Dendritic cell treated with granulocyte-macrophage colony-stimulating factor and Interleukin-4, amounts not matched to agents 40 ng/mL and 50 ng/mL, for 4 days (primary cell): ENCODE measurements around the gene PPP1R12B.
A peak's percentile ranks its signal among the peaks of the same experiment; 100 is the strongest.
"Not testable (repeated sequence)": the region's sequence is repeated elsewhere in the genome, so short reads cannot be mapped to it uniquely, and the experiment has no call there.

Experiments
- H3K27ac Mint-ChIP-seq: one replicate; pipeline ENCODE4 v1.8.0; 2022; ENCODE audit warnings: mild to moderate bottlenecking, mixed read lengths
- H3K27me3 Mint-ChIP-seq: one replicate; pipeline ENCODE4 v1.8.0; 2022; ENCODE audit warnings: mild to moderate bottlenecking, mixed read lengths
- H3K36me3 Mint-ChIP-seq: one replicate; pipeline ENCODE4 v1.8.0; 2022; ENCODE audit warnings: low read depth, mixed read lengths
- H3K4me1 Mint-ChIP-seq: one replicate; pipeline ENCODE4 v1.8.0; 2022; ENCODE audit warnings: low read depth, mixed read lengths
- H3K4me3 Mint-ChIP-seq: one replicate; pipeline ENCODE4 v1.8.0; 2022; ENCODE audit warnings: mild to moderate bottlenecking, moderate library complexity, mixed read lengths
- H3K9me3 Mint-ChIP-seq: one replicate; pipeline ENCODE4 v1.8.0; 2022; ENCODE audit warnings: mixed read lengths
- intact Hi-C: fragments of 100-400 bp; cut with micrococcal nuclease; formaldehyde crosslinking; loops from one replicate; pipeline ENCODE4 v1.15.0; 2022

Gene PPP1R12B

GRCh38 chr1:202319381-202320080 is 29.0 kb upstream of the PPP1R12B start:
- no peak overlapping the region for H3K27ac Mint-ChIP-seq
- no peak overlapping the region for H3K4me3 Mint-ChIP-seq

GRCh38 chr1:202320081-202320405 is 28.5 kb upstream of the PPP1R12B start:
- no peaks in the 10 kb centered on the region for H3K9me3 Mint-ChIP-seq
- peaks cover 25% of the 10 kb centered on the region for H3K27me3 Mint-ChIP-seq
- H3K4me3 Mint-ChIP-seq = no peak overlapping the region
- H3K36me3 Mint-ChIP-seq = no peaks in the 10 kb centered on the region
- peaks cover 5% of the 10 kb centered on the region for H3K4me1 Mint-ChIP-seq
- intact Hi-C loops = no loop called here
- no peak overlapping the region for H3K27ac Mint-ChIP-seq

More at GRCh38 chr1:202319381-202320080, 29.0 kb upstream of the PPP1R12B start:
- Mint-ChIP-seq H3K27me3 (peaks cover 25% of the 10 kb centered on the region), H3K4me1 (peaks cover 5% of the 10 kb centered on the region), H3K36me3 (no peaks in the 10 kb centered on the region), H3K9me3 (no peaks in the 10 kb centered on the region)
- intact Hi-C loops = no loop called here

GRCh38 chr1:202323731-202324130 is 24.8 kb upstream of the PPP1R12B start:
- peaks cover 5% of the 10 kb centered on the region for H3K4me1 Mint-ChIP-seq
- intact Hi-C loops = no loop called here

GRCh38 chr1:202324646-202325045 is 23.9 kb upstream of the PPP1R12B start:
- Mint-ChIP-seq H3K4me1 (peaks cover 5% of the 10 kb centered on the region), H3K27ac (no peak overlapping the region), H3K9me3 (no peaks in the 10 kb centered on the region), H3K27me3 (peaks cover 10% of the 10 kb centered on the region), H3K36me3 (peaks cover 5% of the 10 kb centered on the region), H3K4me3 (no peak overlapping the region)
- intact Hi-C loops = no loop called here

More at GRCh38 chr1:202323731-202324130, 24.8 kb upstream of the PPP1R12B start:
- Mint-ChIP-seq H3K27me3 (peaks cover 10% of the 10 kb centered on the region), H3K36me3 (peaks cover 5% of the 10 kb centered on the region), H3K27ac (no peak overlapping the region), H3K4me3 (no peak overlapping the region), H3K9me3 (no peaks in the 10 kb centered on the region)

- intact Hi-C loops = no loop called here
- Mint-ChIP-seq H3K4me3 (no peak overlapping the region), H3K27ac (no peak overlapping the region), H3K27me3 (no peaks in the 10 kb centered on the region), H3K9me3 (no peaks in the 10 kb centered on the region), H3K36me3 (peaks cover 22% of the 10 kb centered on the region), H3K4me1 (no peaks in the 10 kb centered on the region)
Observed at GRCh38 chr1:202329891-202330290, 18.6 kb upstream of the PPP1R12B start.

GRCh38 chr1:202333861-202334260 is 14.6 kb upstream of the PPP1R12B start:
- H3K27me3 Mint-ChIP-seq = no peaks in the 10 kb centered on the region
- H3K4me1 Mint-ChIP-seq = no peaks in the 10 kb centered on the region
- H3K9me3 Mint-ChIP-seq = no peaks in the 10 kb centered on the region
- H3K36me3 Mint-ChIP-seq = peaks cover 17% of the 10 kb centered on the region
- no peak overlapping the region for H3K4me3 Mint-ChIP-seq
- intact Hi-C loops = no loop called here
- no peak overlapping the region for H3K27ac Mint-ChIP-seq

GRCh38 chr1:202343652-202344349 is 4.7 kb upstream of the PPP1R12B start:
- no peak overlapping the region for H3K27ac Mint-ChIP-seq
- intact Hi-C loops = loop anchor here (10.0 kb wide), 2 partner anchors 271 to 371 kb away; partner anchors contain the start of gene SYT2
- H3K9me3 Mint-ChIP-seq = no peaks in the 10 kb centered on the region
- no peaks in the 10 kb centered on the region for H3K27me3 Mint-ChIP-seq
- peaks cover 21% of the 10 kb centered on the region for H3K4me1 Mint-ChIP-seq
- peak overlapping the region; percentile 51 for H3K4me3 Mint-ChIP-seq
- peaks cover 14% of the 10 kb centered on the region for H3K36me3 Mint-ChIP-seq

- intact Hi-C loops = loop anchor here (10.0 kb wide), 2 partner anchors 267 to 367 kb away; partner anchors contain the start of gene SYT2
- peak overlapping the region; percentile 100 for H3K4me3 Mint-ChIP-seq
- H3K36me3 Mint-ChIP-seq = peaks cover 12% of the 10 kb centered on the region
- H3K9me3 Mint-ChIP-seq = no peaks in the 10 kb centered on the region
- peak overlapping the region; percentile 95 for H3K27ac Mint-ChIP-seq
- peaks cover 38% of the 10 kb centered on the region for H3K4me1 Mint-ChIP-seq
- H3K27me3 Mint-ChIP-seq = no peaks in the 10 kb centered on the region
Observed at GRCh38 chr1:202348005-202348508, 442 bp upstream of the PPP1R12B start.

GRCh38 chr1:202349206-202349928 is 868 bp downstream of the PPP1R12B start:
- H3K4me3 Mint-ChIP-seq = peak overlapping the region; percentile 100
- intact Hi-C loops = loop anchor here (10.0 kb wide), 2 partner anchors 265 to 365 kb away; partner anchors contain the start of gene SYT2
- H3K27ac Mint-ChIP-seq = peak overlapping the region; percentile 95
- H3K36me3 Mint-ChIP-seq = peaks cover 12% of the 10 kb centered on the region
- H3K4me1 Mint-ChIP-seq = peaks cover 38% of the 10 kb centered on the region
- no peaks in the 10 kb centered on the region for H3K27me3 Mint-ChIP-seq
- no peaks in the 10 kb centered on the region for H3K9me3 Mint-ChIP-seq

GRCh38 chr1:202351725-202352124 is 3.2 kb downstream of the PPP1R12B start:
- H3K36me3 Mint-ChIP-seq = peaks cover 12% of the 10 kb centered on the region
- intact Hi-C loops = no loop called here
- H3K27me3 Mint-ChIP-seq = no peaks in the 10 kb centered on the region
- H3K27ac Mint-ChIP-seq = no peak overlapping the region
- H3K4me1 Mint-ChIP-seq = peaks cover 38% of the 10 kb centered on the region
- no peak overlapping the region for H3K4me3 Mint-ChIP-seq
- no peaks in the 10 kb centered on the region for H3K9me3 Mint-ChIP-seq

GRCh38 chr1:202352583-202353197 is 4.2 kb downstream of the PPP1R12B start:
- H3K9me3 Mint-ChIP-seq, H3K4me3 Mint-ChIP-seq, H3K27ac Mint-ChIP-seq, H3K27me3 Mint-ChIP-seq, intact Hi-C loops: not testable (repeated sequence)
- peaks cover 12% of the 10 kb centered on the region for H3K36me3 Mint-ChIP-seq
- peaks cover 35% of the 10 kb centered on the region for H3K4me1 Mint-ChIP-seq

- Mint-ChIP-seq H3K36me3 (no peaks in the 10 kb centered on the region), H3K27ac (no peak overlapping the region), H3K4me3 (no peak overlapping the region), H3K4me1 (peaks cover 14% of the 10 kb centered on the region), H3K9me3 (no peaks in the 10 kb centered on the region), H3K27me3 (no peaks in the 10 kb centered on the region)
- intact Hi-C loops = no loop called here
Observed at GRCh38 chr1:202355944-202356553, 7.5 kb downstream of the PPP1R12B start.

GRCh38 chr1:202357506-202357905 is 9.0 kb downstream of the PPP1R12B start:
- H3K36me3 Mint-ChIP-seq = no peaks in the 10 kb centered on the region
- intact Hi-C loops = no loop called here
- no peak overlapping the region for H3K27ac Mint-ChIP-seq
- peaks cover 11% of the 10 kb centered on the region for H3K4me1 Mint-ChIP-seq
- no peaks in the 10 kb centered on the region for H3K27me3 Mint-ChIP-seq
- H3K4me3 Mint-ChIP-seq = no peak overlapping the region
- H3K9me3 Mint-ChIP-seq = no peaks in the 10 kb centered on the region
